GM13977 (cell line): ENCODE data around the gene FOXF2.

Source experiments
- DNase-seq: peaks from one replicate; pipeline ENCODE4 v3.0.0; 2012; ENCODE audit warnings: low spot score
- in situ Hi-C: fragments of 300-500 bp; cut with MboI; formaldehyde crosslinking; loops from one replicate; pipeline ENCODE4 v1.12.0; 2022; ENCODE audit warnings: low sequenced_read_pairs, low pct_unique_long_range_greater_than_20kb, mixed read lengths, inconsistent platforms; ENCODE audit not compliant: unreplicated experiment
- TF ChIP-seq, protein P1 (sequence below): IDR thresholded peaks from 2 replicates; pipeline ENCODE4 v1.5.1; 2012; ENCODE audit warnings: mild to moderate bottlenecking, control low read depth; ENCODE audit not compliant: insufficient read depth; ENCODE audit errors: extremely low read depth, missing control alignments

Gene FOXF2

GRCh38 chr6:1385129-1386037, 4.0 kb upstream of the FOXF2 start:
- peak; percentile 25 for DNase-seq
- in situ Hi-C loops = loop anchor here (10.0 to 25.0 kb wide), 2 partner anchors 591 to 798 kb away; no protein-coding TSS in a partner anchor
- TF ChIP-seq, protein P1, sequence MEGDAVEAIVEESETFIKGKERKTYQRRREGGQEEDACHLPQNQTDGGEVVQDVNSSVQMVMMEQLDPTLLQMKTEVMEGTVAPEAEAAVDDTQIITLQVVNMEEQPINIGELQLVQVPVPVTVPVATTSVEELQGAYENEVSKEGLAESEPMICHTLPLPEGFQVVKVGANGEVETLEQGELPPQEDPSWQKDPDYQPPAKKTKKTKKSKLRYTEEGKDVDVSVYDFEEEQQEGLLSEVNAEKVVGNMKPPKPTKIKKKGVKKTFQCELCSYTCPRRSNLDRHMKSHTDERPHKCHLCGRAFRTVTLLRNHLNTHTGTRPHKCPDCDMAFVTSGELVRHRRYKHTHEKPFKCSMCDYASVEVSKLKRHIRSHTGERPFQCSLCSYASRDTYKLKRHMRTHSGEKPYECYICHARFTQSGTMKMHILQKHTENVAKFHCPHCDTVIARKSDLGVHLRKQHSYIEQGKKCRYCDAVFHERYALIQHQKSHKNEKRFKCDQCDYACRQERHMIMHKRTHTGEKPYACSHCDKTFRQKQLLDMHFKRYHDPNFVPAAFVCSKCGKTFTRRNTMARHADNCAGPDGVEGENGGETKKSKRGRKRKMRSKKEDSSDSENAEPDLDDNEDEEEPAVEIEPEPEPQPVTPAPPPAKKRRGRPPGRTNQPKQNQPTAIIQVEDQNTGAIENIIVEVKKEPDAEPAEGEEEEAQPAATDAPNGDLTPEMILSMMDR = no peak

GRCh38 chr6:1386038-1386709, 3.2 kb upstream of the FOXF2 start:
- in situ Hi-C loops = loop anchor here (10.0 to 25.0 kb wide), 2 partner anchors 591 to 799 kb away; no protein-coding TSS in a partner anchor
- TF ChIP-seq, protein P1 = no peak

GRCh38 chr6:1387538-1387875, 1.9 kb upstream of the FOXF2 start:
- TF ChIP-seq, protein P1 = no peak
- in situ Hi-C loops = loop anchor here (10.0 to 25.0 kb wide), 2 partner anchors 593 to 800 kb away; no protein-coding TSS in a partner anchor

More at GRCh38 chr6:1386038-1386709, 3.2 kb upstream of the FOXF2 start:
- DNase-seq = peak; percentile 17

DNA sequence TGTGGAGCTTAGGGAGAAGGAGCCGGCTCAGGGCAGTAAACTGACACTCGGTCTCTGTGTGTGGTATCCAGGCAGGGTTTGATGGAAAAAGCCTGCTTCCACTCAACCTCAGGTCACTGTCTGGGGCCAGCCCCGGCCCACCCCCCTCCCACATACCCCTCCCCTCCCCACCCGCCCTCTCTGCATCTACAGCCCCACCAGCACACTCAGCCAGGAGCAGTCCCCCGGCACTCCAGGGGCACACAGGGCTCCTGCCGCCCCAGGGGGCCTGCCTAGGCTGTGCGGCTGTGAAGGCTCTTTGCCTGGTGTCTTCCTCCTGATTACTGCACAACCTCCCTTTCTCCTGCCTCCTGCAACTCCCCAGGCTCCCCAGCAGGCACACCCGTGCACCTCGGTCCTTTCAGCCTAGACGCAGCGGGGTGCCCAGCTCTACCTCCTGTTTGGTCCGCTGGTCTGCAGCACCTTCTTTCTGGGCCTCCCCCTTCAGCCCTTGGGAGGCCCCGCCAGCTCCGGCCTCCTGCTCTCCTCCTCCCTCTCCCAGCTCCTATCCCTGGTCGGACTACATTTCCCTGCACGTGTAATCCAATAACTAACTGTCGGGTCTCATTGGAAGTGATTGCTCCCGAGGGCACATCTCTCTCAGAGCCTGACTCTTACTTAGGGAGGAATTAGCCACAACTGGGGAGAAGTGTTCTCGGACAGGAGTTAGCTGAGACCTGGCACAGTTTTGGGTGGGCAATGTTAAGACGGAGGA, 1.3 kb upstream of the FOXF2 start:
- TF ChIP-seq, protein P1 = no peak
- in situ Hi-C loops = loop anchor here (10.0 to 25.0 kb wide), 2 partner anchors 593 to 801 kb away; no protein-coding TSS in a partner anchor
- DNase-seq = peak; percentile 40

More at GRCh38 chr6:1387538-1387875, 1.9 kb upstream of the FOXF2 start:
- no peak for DNase-seq

- TF ChIP-seq, protein P1 = no peak
- peak; percentile 29 for DNase-seq
- in situ Hi-C loops = loop anchor here (10.0 to 25.0 kb wide), 2 partner anchors 594 to 801 kb away; no protein-coding TSS in a partner anchor
Measured at GRCh38 chr6:1388630-1389368, 577 bp upstream of the FOXF2 start.
